Adrenal gland (tissue), 5 donors: ENCODE results near the gene RABGAP1L.

Source experiments
- CTCF ChIP-seq, 6 experiments: fragments of 450-650 bp in 4 of 6; fragments of 200-600 bp in 2 of 6; sonication (generic) in 1 of 6; IDR thresholded peaks; 1 replicate in 5 of 6; 2 replicates in 1 of 6; pipeline versions ENCODE4 v1.5.1 to v1.8.0; 2016 to 2021; ENCODE audit warnings: antibody characterized with exemption in 6 of 6, mild to moderate bottlenecking in 2 of 6, moderate library complexity in 1 of 6
- POLR2A ChIP-seq, 2 donors: fragments of 450-650 bp; IDR thresholded peaks; one replicate each; pipeline ENCODE4 v1.6.1; 2017; ENCODE audit warnings: antibody characterized with exemption in 2 of 2, mild to moderate bottlenecking in 2 of 2, moderate library complexity in 1 of 2
- donor health status: DM: no; HTN: no; CAD: no.

GRCh38 chr1:174956976-174957375 is 797.7 kb downstream of the RABGAP1L start:
- no peak for TF ChIP-seq POLR2A (IDR thresholded peaks at IDR 0.05)
- TF ChIP-seq CTCF (IDR thresholded peaks at IDR 0.05) = no peak
